Measurements from ENCODE around the gene STRN4. TPM values are rescaled to one million over a fixed set of nuclear protein-coding genes. Genes with fewer than 3 reads are reported as not detected.

Gene STRN4
- total RNA-seq, 1 experiment from 2014 or later: 107 TPM

- TF ChIP-seq ZBTB33 (IDR thresholded peaks at IDR 0.05; ENCODE audit: extremely low read depth, insufficient replicate concordance, low read length): no peak
- no peak for TF ChIP-seq TCF7L2 (IDR thresholded peaks at IDR 0.05; ENCODE audit: borderline replicate concordance, extremely low read depth, insufficient read depth, insufficient read length)
- TF ChIP-seq POLR2A (IDR thresholded peaks at IDR 0.05; ENCODE audit: borderline replicate concordance, extremely low read depth, insufficient read depth, insufficient read length): no peak
- no peak for TF ChIP-seq CTCF (IDR thresholded peaks at IDR 0.05 in 2 of 3, conservative IDR thresholded peaks at IDR 0.05 in 1 of 3; ENCODE audit: borderline replicate concordance in 1 of 3, insufficient read depth in 1 of 3, low read depth in 2 of 3, low read length in 2 of 3)
- TF ChIP-seq FOSL1 (IDR thresholded peaks at IDR 0.05; ENCODE audit: low read depth): no peak
These were observed 15.2 kb downstream of the STRN4 start (continued) for GRCh38 chr19:46731007-46731501.

GRCh38 chr19:46730595-46730994, 15.7 kb downstream of the STRN4 start:
- no peaks in the 10 kb centered on the region for H3K27me3 ChIP-seq (ENCODE audit: insufficient read depth, low read length)
- peak overlapping the region; percentile 28; the same call in 1 of the 2 replicates for H3K27ac ChIP-seq (ENCODE audit: low read depth, low read length)
- no peaks in the 10 kb centered on the region for H3K9me3 ChIP-seq (ENCODE audit: control insufficient read depth in 1 of 2, insufficient read depth in 1 of 2, low read depth in 1 of 2, low read length in 2 of 2)
- no peak overlapping the region for H3K4me2 ChIP-seq (ENCODE audit: low read length)
- H2AFZ ChIP-seq (ENCODE audit: low read depth, low read length, poor library complexity, severe bottlenecking): no peak overlapping the region
- CTCF ChIA-PET: interaction anchor here (1.0 to 1.3 kb wide), 3 partner anchors 13 to 69 kb away, joined by 3 to 4 read pairs (median 4); partner anchors contain the start of gene DACT3
- no peak overlapping the region for H3K4me3 ChIP-seq (replicated peaks in 1 of 2; ENCODE audit: low read depth in 1 of 2, low read length in 2 of 2)
- H3K9me2 ChIP-seq (ENCODE audit: insufficient read depth): no peaks in the 10 kb centered on the region
- no peak for ATAC-seq
- peaks cover 9% of the 10 kb centered on the region; the same call in 1 of the 2 replicates for H4K20me1 ChIP-seq (ENCODE audit: insufficient read depth)
- H3K79me2 ChIP-seq (ENCODE audit: insufficient read depth, low read length): peaks cover 88% of the 10 kb centered on the region
- H3K36me3 ChIP-seq (ENCODE audit: control insufficient read depth in 1 of 2, insufficient read depth in 2 of 2, low read length in 2 of 2): peaks cover 53 to 58% of the 10 kb centered on the region in 2 experiments
- peaks cover 0 to 16% of the 10 kb centered on the region in 2 experiments; a peak in 2 of 4 replicates for H3K4me1 ChIP-seq (ENCODE audit: control insufficient read depth in 1 of 2, insufficient read depth in 2 of 2, low read length in 2 of 2)
- POLR2A ChIA-PET: no interaction called here
- RAD21 ChIA-PET (ENCODE audit: low non-redundant PET in 1 of 2, low total read pairs in 2 of 2, uncharacterized antibody in 2 of 2, unreplicated experiment in 2 of 2): no interaction called here
- intact Hi-C loops (cut with micrococcal nuclease): no loop called here
- no TSS peak for BruUV-seq (replicated peaks)
- H3K9ac ChIP-seq (ENCODE audit: low read length): no peak overlapping the region
- DNase-seq (ENCODE audit: low read depth, low spot score): no peak
- TF ChIP-seq SP1 (IDR thresholded peaks at IDR 0.05; ENCODE audit: low read depth) (no peak), EZH2 (IDR thresholded peaks at IDR 0.05) (no peak), POLR2A (IDR thresholded peaks at IDR 0.05; ENCODE audit: borderline replicate concordance, extremely low read depth, insufficient read depth, insufficient read length) (no peak), CTCF (IDR thresholded peaks at IDR 0.05 in 2 of 3, conservative IDR thresholded peaks at IDR 0.05 in 1 of 3; ENCODE audit: borderline replicate concordance in 1 of 3, insufficient read depth in 1 of 3, low read depth in 2 of 3, low read length in 2 of 3) (no peak), TCF7L2 (IDR thresholded peaks at IDR 0.05; ENCODE audit: borderline replicate concordance, extremely low read depth, insufficient read depth, insufficient read length) (no peak), ZFX (IDR thresholded peaks at IDR 0.05) (no peak), POLR2AphosphoS5 (IDR thresholded peaks at IDR 0.05; ENCODE audit: low read depth, low read length) (no peak), ZBTB33 (IDR thresholded peaks at IDR 0.05; ENCODE audit: extremely low read depth, insufficient replicate concordance, low read length) (no peak), ATF3 (IDR thresholded peaks at IDR 0.05) (no peak), CBX3 (IDR thresholded peaks at IDR 0.05; ENCODE audit: low read depth) (no peak)
